Measurements from ENCODE around the gene NARS2.
"Not testable (repeated sequence)": the region's sequence is repeated elsewhere in the genome, so short reads cannot be mapped to it uniquely, and the experiment has no call there.

NARS2 gene

DNA sequence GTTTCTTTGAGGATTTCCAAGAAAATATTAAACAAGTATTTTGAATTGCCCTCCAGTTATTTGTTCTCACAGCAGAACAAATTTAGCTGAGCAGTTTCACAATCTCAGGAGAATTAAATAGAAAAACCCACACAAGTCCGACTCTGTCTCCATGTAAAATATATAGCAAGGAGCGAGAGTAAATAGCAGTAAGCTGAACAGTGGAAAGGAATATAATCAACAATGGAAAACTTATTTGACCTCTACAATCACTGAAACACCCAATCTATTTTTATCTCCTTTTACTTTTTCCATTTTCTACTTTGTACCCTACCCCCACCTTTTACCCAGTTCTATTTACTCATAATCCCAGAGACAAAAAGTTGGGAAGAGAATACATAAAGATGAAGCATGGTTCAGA lies 34.4 kb downstream of the NARS2 start:
- DNase-seq, result no peak

DNA sequence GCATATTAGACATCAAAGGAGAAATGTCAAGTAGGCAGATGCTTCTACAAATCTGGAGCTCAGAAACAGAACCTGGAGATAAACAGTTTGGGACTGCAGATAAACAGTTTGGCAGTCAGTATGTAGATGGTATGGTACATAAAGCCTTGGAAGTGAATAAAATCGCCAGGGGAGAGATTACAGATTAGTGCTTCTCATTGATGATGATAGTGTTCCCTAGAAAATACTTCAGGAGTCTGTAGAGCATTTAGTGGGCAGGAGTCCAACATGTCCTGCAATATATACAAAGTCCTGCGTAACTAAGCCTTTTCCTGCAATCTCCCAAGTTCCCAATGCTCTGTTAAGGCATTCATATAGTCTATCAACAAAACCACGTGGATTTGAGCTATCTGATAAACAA lies 35.2 kb downstream of the NARS2 start:
- no peak for DNase-seq

DNA sequence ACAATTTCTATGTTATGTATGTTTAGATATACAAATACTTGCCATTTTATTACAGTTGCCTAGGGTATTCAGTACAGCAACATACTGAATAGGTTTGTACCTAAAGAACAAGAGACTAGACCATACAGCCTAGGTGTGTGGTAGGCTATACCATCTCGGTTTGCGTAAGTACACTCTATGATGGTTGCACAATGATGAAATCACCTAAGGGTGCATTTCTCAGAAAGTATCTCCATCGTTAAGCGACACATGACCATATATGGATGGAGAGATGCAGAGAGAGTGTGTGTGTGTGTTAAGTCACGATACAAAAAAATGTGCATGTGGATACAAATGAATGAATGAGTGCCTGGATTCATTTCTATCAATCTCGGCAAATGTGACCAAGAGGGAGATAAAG lies 37.7 kb downstream of the NARS2 start:
- DNase-seq, result no peak

DNA sequence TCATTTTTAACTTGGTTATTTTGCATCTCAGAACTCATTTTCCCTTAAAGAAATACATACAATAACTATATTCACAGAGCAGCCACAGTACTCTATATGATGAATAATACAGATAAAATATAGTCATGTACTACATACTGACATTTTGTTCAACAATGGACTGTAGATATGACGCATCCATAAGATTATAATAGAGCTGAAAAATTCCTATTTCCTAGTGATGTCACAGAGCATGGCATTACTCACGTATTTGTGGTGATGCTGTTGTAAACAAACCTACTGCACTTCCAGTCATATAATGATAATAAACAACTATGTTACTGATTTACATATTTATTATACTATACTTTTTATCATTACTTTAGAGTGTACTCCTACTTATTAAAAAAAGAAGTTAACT lies 38.7 kb downstream of the NARS2 start:
- no peak for DNase-seq

DNA sequence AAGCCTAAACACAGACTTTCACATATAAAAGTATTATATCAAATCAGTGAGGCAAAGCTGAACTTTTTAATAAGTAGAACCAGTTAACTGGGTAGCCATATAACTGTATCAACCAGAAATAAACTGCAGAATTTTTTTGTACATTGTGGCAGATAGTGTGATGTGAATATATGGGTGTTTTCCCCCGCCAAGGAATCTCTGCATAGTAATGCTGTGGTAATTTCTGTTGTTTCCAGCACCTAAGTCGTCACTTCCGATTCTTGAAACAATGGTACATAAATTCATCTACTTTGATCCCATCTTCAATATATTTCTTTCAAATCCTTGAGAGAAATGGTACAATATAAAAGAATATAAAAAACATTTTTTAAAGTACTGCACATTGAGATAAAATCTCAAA lies 39.6 kb downstream of the NARS2 start:
- DNase-seq, result no peak

DNA sequence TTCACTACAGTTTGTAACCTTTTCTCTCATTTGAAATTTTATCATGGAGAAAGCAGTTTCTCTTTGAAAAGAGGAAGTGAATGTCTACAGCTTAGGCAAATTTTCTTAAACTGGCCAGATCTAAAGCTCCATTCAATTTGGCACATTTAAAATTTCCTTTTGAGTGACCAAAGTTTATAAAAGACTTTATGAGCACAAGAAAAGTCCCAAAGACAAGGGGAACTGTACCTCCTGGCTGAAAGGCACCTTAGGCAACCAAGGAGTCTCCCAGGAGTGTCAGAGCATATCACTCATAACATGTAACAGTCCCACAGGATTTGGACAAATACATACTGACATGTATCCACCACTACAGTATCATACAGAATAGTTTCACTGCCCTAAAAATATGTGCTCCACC lies 41.3 kb downstream of the NARS2 start:
- DNase-seq, result no peak

DNA sequence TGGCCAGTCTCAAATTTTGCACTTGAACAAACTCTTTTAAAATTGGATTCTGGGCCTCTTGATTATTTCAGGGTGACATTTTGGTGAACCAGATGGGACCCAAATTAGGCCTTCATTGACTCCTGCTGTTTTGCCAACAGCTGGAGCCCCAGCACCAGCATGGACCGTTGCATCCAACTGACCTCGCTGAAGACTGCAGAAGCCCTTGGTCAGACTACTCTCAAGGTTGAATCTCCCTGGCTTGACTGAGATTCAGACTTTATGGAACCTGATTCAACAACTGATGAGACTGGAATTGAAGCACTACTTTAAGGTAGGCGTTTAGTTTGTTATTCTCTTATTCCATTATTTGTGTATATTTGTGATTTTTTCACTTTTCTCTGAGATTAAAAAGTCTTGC lies 41.7 kb downstream of the NARS2 start:
- no peak for DNase-seq

DNA sequence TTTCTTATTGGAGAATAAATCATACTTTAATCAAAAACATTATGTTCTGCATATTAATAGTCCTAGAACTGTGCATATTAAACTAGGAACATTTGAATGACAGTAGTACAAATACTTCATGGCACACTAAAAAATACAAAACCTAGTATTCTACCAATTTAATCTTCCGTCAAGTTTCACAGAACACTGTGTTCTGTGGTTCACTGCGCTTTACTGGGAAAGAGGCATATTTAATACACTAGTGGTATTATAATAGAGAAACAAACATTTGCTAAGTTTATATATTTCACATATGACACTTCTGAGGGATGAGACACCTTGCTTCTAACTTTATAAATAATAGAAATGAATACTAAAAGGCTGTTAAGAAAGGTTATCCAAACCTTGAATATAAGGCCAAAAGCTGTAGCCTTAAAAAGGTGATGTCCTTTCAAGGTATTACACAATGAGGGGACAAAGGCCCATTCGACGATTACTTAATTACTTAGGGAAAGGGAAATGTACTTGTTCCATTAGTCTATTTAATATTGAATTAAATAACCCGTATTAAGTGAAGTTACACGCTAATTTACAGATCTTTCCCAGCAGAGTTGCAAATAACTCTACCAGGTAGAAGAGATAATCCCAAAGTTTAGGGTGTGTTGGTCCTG lies 48.0 kb downstream of the NARS2 start:
- DNase-seq, result no peak

DNA sequence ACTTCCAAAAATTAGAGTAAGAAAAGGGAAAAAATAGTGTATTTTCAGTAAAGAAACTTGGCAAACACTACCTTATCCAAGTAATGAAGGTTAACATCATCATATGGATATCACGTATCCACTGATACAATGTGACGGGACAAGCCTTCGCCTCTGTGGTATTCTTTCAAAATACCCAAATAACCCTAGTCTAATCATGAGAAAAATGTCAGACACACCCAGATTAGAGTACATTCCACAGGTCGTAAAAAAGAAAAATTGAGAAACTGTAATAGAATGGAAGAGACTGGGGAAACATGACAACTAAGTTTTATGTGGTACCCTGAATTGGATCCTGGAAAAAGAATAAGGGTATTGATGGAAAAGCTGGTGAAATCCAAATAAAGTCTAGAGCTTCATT lies 48.9 kb downstream of the NARS2 start:
- no peak for DNase-seq

DNA sequence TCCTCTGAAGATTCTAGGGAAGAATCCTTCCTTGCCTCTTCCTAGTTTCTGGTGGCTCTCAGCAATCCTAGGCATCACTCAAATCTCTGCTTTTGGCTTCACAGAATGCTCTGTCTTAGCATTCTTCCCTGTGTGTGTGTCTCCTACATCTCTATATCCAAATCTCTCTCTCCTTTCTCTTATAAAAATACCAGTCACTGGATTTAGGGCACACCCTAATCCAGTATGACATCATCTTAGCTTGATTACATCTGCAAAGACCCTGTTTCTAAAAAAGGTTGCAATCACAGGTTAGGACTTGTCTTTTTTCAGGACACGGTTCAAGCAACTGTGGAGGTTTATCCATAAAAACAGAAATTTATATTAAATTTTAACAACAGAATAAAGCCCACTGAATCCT lies 54.4 kb downstream of the NARS2 start:
- no peak for DNase-seq

DNA sequence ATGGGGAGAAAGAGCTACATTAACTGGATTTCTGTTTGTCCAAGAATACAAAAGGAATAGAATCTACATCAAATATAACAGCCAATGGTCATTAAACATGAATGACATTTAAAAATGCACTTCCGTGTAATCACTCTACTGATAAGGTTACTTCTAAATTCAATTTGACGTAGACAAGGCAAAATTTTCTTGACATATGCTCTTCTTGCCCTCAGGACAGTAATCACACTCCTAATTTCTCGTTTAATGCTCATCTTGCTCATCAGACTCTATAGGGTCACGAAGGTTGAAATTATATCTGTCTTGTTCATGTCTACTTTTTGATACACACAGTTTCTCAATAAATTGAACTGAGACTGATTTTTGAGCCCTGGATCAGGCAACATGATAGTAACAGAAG lies 58.4 kb downstream of the NARS2 start:
- DNase-seq, result no peak

DNA sequence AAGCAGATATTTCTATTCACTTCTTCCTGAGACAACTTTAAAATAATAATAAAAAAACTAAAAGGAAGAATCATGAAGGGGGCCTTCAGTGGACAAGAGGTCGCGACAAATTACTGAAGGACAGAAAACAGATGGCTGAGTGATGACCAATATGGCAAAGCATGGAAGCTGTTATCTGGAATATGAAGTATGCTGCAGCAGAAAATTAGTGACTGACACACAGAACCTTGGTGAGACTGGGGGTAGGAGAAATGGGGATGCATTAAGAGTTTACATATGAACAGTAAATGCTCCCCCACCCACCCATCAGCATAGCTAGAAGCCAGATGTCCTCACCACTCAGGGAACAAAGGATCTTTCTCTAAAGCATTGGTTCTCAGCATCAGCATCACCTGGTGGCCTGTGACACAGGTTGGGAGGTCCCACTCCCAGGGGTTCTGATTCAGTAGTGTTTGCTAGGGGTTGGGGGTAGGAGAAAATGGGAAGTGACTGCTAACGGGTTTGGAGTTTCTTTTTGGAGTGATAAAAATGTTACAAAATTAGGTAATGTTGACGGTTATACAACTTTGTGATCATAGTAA lies 59.7 kb downstream of the NARS2 start:
- no peak for DNase-seq

DNA sequence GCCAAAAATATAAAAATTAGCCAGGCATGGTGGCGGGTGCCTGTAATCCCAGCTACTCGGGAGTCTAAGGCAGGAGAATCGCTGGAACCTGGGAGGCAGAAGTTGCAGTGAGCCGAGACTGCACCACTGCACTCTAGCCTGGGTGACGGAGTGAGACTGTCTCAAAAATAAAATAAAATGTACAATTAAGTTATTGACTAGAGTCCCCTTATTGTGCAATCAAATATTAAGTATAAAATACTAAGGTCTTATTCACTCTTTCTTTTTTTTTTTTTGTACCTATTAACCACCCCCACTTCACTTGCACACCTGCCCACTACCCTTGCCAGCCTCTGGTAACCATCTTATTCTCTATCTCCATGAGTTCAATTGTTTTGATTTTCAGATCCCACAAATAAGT lies 61.6 kb downstream of the NARS2 start:
- DNase-seq, result not testable (repeated sequence)

DNA sequence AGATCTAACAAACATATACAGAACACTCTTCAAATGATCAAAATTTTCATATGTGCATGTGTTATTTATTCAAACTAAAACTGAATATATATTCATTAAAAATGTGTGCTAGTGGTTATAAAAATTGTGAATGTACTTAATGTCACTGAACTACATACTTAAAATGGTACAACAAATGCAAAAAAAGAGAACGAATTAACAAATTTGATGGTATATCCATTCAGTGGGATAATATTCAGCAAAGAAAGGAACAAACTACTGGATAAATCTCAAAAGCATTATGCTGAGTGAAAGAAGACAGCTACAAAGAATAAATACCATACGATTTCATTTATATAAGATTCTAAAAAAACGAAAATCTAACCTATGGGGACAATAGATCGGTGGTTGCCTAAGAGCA lies 64.1 kb downstream of the NARS2 start:
- no peak for DNase-seq

DNA sequence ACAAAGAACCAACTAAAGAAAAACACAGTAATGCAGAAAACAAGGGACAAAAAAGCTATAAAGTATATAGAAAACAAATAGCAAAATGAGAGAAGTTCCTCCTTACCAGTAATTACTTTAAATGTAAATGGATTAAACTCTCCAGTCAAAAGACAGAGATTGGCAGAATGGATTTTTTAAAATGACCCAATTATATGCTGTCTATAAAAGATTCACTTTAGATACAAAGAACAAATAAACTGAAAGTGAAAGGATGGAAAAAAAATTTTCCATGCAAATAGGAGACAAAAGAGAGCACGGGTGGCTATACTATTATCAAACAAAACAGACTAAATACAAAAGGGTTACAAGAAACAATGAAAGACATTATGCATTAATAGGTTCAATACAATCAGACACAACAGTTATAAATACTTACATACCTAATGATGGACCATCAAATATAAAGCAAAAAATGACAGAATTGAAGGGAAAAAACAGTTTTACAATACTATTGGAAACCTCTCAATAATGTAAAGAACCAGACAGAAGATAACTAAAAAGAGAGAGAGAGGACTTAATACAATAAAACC lies 64.6 kb downstream of the NARS2 start:
- DNase-seq, result no peak

DNA sequence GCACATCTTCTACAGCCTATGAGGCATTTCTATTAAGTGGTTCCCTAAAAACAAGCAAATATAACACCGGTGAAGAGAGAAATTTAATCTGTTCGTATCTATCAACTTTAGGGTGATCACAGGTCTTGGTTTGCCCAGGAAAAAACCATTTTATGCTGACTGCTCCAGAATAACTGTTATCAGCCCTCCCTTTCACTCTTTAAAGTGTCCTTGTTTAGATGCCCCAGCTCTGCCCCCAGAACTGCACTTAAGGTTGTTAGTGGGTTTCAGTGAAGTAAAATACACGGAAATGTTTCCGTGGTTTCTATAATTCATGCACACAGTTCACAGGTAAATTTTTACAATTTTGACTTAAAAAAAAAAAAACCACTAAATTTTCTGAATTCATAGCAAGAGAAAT lies 70.0 kb downstream of the NARS2 start:
- DNase-seq, result no peak

DNA sequence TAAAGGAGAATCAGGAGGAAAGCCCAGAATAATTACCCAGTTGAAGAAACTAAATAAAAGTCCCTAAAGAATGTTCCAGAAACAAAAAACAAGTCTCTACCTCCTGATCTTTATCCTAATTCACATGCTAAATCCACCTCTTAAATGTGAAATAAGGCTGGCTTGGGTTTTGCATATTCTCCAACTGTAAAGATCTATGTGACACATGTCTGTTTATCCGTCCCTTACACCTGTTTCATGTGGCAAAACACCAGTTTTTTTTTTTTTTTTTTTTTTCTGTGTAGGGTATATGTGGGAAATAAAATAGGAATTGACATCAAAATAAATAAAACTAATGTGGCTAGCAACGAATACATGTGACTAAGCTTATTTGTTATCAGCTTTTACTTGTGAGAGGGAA lies 70.5 kb downstream of the NARS2 start:
- DNase-seq, result no peak

DNA sequence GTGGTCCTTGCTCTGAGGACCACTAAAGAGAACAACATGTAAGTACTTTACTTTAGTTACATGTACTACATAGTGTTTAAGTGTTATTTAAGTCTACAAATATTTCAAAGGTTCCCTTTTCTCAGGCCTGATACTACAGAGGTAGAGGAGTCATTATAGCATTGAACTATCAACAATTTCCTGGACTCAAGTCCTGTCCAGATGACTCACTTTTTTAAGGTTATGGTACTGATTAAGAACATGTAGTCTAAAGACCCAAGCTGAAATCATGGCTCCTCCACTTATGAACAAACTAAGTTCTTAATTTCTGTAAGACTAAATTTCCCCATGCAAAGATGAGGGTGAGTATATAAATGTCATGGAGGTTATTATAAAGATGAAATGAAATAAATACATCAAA lies 74.7 kb downstream of the NARS2 start:
- no peak for DNase-seq

DNA sequence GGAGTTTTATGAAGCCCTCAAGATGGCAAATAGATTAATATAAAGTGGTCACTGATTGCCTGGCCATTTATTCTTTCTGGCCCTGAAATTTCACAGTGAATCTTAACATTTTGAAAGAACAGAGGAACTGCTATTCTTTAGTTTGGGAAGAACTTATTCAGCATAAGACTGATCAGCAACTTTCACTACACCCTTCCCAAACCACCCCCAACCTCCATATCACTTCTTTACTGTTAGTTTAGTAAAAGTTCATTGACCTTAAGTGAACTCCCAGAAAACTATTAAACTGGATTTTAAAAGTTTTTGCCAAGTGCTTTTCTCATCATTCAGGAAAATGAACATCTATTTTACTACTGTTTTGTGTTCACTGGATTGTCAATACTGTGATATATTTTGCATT lies 77.4 kb downstream of the NARS2 start:
- DNase-seq, result no peak

DNA sequence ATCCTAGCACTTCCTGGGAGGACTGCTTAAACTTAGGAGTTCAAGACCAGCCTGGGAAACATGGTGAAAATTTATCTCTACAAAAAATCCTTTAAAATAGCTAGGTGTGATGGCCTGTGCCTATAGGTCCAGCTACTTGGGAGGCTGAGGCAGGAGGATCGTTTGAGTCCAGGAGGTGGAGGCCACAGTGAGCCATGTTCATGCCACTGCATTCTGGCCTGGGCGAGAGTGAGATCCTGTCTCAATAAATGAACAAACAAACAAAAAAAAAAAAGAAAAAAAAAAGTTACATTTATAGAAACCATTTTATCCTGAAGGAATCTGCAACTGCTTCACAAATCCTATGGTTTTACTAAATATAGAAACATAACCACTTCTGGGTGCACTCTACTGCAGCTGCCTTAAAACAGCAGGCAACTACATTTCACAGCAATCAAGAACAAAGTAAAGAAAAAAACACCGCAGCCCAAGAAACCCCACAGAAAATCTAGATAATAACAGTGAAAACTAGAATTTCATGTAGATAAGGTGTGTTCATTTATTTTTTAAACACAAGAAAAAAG lies 81.2 kb downstream of the NARS2 start:
- no peak for DNase-seq

DNA sequence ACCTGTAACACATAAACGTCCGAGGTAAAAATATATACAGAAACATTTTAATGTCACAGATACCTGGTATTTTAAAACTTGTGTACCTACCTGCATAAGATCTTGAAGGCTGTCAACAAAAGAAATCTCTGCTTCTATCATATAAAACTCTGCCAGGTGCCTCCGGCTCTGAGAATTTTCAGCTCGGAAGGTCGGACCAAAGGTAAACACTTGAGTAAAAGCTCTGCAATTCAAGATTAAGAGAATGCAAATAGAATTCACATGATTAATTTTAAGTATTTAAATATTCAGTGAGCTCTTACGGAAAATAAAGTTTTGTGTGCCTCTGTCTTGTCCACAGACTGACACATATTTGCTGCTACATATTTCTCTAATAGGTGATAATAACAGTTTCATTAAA lies 81.7 kb downstream of the NARS2 start:
- DNase-seq, result no peak

DNA sequence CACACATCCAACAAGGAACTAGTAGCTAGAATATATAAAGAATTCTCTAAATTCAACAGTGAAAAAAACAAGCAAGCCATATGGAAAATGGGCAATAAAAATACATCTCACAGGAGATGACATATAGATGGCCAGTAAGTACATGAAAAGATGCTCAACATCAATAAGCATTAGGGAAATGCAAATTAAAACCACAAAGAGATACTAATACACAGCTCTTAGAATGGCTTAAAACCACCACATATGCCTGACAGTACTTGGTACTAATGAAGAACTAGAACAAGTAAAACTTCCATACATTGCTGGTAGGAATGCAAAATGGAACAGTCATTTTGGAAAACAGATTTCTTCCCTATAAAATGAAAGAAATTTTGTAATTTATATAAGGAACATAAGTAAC lies 85.5 kb downstream of the NARS2 start:
- no peak for DNase-seq

DNA sequence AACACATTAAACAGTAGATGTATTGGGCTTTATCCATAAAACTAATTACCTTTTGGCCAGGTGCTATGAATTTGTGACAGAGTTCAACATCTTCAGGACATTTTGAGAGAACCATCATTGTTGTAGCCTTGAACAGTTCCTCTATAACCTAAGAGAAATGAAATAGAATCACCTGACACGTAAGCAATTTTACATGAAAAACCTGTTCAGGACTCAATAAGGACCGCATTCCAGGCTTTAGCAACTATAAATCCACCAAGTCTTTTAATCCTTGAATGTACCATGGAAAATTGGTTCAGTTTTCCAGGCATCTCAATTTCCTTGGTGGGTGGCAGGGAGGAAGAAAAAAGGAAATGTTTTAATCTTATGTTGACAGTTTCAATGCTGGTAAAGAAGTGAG lies 96.1 kb downstream of the NARS2 start:
- DNase-seq, result no peak

DNA sequence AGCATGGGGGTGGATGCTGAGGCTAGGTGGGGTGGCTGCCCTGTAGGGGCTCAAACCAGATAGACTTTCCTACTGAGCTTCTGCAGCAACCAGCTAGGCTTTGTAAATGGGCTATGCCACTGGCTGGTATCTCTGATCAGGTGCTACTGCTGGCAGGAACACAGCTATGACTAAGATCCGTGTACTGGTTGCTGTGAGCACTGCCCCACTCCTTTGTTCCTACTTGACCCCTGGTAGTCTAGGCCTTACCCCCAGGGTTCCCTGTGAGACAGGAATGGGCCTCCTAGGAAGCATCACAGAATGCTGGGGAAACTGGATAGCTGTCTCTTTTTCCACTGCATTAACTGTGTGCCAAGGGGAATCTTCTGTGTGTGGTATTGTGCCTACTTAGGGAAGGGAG lies 98.6 kb downstream of the NARS2 start:
- DNase-seq, result no peak

DNA sequence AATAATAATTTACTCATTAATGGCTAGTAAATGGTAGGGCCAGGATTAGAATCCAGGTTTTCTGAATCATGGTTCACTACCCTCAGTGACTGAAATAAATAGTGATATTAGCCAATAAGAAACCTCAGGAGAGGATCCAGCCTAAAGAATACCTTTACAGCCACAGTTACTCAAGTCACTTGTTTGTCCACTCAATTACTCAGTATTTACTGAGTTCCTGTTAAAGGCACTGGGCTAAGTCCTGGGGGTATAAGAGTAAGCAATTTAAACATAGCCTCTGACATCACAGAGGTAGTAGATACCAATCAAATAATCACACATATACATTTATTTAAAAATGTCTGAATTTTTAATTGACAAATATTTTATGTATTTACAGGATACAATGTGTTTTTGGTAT lies 100.2 kb downstream of the NARS2 start:
- DNase-seq, result no peak
